SK-N-SH (cell line): ENCODE data around the gene UGT2B11.
"Not testable (repeated sequence)": the region's sequence is repeated elsewhere in the genome, so short reads cannot be mapped to it uniquely, and the experiment has no call there.

Experiments used
- CTCF ChIP-seq: fragments of 200-600 bp; sonication (generic); IDR thresholded peaks from 2 replicates; pipeline ENCODE4 v1.6.1; 2017; ENCODE audit warnings: antibody characterized with exemption, mild to moderate bottlenecking, moderate library complexity
- EP300 ChIP-seq, 2 experiments: IDR thresholded peaks; 2 replicates each; pipeline versions ENCODE4 v1.4.0 to v1.6.1; 2012; ENCODE audit warnings: borderline replicate concordance in 1 of 2, low read depth in 1 of 2, low read length in 1 of 2
- EZH2phosphoT487 ChIP-seq: fragments of 200-600 bp; sonication (generic); IDR thresholded peaks from 2 replicates; pipeline ENCODE4 v1.6.1; 2017; ENCODE audit warnings: low read depth, mixed run types, mild to moderate bottlenecking, antibody characterized with exemption, moderate library complexity, borderline replicate concordance
- FOXJ3 ChIP-seq: sonication (generic); formaldehyde crosslinking; IDR thresholded peaks from 2 replicates; pipeline ENCODE4 v1.5.1; 2020; ENCODE audit warnings: mild to moderate bottlenecking, missing genetic modification reagents
- JUND ChIP-seq: IDR thresholded peaks from 2 replicates; pipeline ENCODE4 v1.4.0; 2012
- MAX ChIP-seq: IDR thresholded peaks from 2 replicates; pipeline ENCODE4 v1.4.0; 2012; ENCODE audit warnings: low read depth
- MEF2A ChIP-seq: IDR thresholded peaks from 2 replicates; pipeline ENCODE4 v1.4.0; 2012; ENCODE audit warnings: low read depth, borderline replicate concordance
- POLR2AphosphoS5 ChIP-seq: IDR thresholded peaks from 2 replicates; pipeline ENCODE4 v1.6.1; 2012; ENCODE audit warnings: low read depth, low read length
- RAD21 ChIP-seq: IDR thresholded peaks from 2 replicates; pipeline ENCODE4 v1.6.1; 2012; ENCODE audit warnings: mild to moderate bottlenecking, low read length
- TAF1 ChIP-seq: IDR thresholded peaks from 2 replicates; pipeline ENCODE4 v1.6.1; 2012; ENCODE audit warnings: low read depth, mild to moderate bottlenecking, low read length, moderate library complexity, borderline replicate concordance
- TF ChIP-seq, protein P1 (sequence below): IDR thresholded peaks from 2 replicates; pipeline ENCODE4 v1.4.0; 2012; ENCODE audit warnings: low read depth, borderline replicate concordance
- TF ChIP-seq, protein P2 (sequence below): IDR thresholded peaks from 2 replicates; pipeline ENCODE4; 2012

DNA sequence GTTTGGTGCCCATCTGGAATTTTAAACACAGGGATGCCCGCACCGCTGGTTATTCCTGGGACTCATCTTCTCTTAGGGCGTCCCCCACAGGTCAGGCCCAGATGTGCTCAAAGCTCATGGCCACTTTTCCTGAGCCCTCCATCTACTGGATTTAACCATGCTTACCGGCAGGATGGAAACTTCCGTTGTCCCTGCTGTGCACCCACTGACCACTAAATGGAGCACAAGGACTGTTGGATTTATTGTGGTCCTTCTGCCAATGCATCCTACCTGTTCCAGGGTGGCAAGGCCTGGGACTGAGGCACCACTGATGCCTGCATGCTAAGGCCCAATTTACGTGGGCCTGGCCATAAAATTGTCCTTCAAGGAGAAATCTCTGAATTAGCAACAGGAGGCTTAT, 8.7 kb upstream of the UGT2B11 start:
- TF ChIP-seq, protein P1, sequence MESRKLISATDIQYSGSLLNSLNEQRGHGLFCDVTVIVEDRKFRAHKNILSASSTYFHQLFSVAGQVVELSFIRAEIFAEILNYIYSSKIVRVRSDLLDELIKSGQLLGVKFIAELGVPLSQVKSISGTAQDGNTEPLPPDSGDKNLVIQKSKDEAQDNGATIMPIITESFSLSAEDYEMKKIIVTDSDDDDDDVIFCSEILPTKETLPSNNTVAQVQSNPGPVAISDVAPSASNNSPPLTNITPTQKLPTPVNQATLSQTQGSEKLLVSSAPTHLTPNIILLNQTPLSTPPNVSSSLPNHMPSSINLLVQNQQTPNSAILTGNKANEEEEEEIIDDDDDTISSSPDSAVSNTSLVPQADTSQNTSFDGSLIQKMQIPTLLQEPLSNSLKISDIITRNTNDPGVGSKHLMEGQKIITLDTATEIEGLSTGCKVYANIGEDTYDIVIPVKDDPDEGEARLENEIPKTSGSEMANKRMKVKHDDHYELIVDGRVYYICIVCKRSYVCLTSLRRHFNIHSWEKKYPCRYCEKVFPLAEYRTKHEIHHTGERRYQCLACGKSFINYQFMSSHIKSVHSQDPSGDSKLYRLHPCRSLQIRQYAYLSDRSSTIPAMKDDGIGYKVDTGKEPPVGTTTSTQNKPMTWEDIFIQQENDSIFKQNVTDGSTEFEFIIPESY, result not testable (repeated sequence)
- not testable (repeated sequence) for TF ChIP-seq CTCF; EZH2phosphoT487; RAD21; JUND; MAX; TAF1; POLR2AphosphoS5; MEF2A; EP300 (IDR thresholded peaks at IDR 0.05; ENCODE audit: borderline replicate concordance in 1 of 2, low read depth in 1 of 2, low read length in 1 of 2); FOXJ3 (CRISPR knock-in tag)
- TF ChIP-seq, protein P2, sequence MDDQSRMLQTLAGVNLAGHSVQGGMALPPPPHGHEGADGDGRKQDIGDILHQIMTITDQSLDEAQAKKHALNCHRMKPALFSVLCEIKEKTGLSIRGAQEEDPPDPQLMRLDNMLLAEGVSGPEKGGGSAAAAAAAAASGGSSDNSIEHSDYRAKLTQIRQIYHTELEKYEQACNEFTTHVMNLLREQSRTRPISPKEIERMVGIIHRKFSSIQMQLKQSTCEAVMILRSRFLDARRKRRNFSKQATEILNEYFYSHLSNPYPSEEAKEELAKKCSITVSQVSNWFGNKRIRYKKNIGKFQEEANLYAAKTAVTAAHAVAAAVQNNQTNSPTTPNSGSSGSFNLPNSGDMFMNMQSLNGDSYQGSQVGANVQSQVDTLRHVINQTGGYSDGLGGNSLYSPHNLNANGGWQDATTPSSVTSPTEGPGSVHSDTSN, result not testable (repeated sequence)
